Measurements from ENCODE around the gene ENDOV. TPM values are rescaled to one million over a fixed set of nuclear protein-coding genes. Genes with fewer than 3 reads are reported as not detected.
A peak's percentile ranks its signal among the peaks of the same experiment; 100 is the strongest.

Gene ENDOV
- polyA plus RNA-seq, 1 experiment, result 18.1 TPM

- CTCF ChIA-PET, result interaction anchor here (1.0 to 4.0 kb wide), 2 partner anchors 144 to 150 kb away, joined by 3 to 28 read pairs; no protein-coding TSS in a partner anchor
Measured at GRCh38 chr17:80424261-80424660, 9.3 kb downstream of the ENDOV start.

DNA sequence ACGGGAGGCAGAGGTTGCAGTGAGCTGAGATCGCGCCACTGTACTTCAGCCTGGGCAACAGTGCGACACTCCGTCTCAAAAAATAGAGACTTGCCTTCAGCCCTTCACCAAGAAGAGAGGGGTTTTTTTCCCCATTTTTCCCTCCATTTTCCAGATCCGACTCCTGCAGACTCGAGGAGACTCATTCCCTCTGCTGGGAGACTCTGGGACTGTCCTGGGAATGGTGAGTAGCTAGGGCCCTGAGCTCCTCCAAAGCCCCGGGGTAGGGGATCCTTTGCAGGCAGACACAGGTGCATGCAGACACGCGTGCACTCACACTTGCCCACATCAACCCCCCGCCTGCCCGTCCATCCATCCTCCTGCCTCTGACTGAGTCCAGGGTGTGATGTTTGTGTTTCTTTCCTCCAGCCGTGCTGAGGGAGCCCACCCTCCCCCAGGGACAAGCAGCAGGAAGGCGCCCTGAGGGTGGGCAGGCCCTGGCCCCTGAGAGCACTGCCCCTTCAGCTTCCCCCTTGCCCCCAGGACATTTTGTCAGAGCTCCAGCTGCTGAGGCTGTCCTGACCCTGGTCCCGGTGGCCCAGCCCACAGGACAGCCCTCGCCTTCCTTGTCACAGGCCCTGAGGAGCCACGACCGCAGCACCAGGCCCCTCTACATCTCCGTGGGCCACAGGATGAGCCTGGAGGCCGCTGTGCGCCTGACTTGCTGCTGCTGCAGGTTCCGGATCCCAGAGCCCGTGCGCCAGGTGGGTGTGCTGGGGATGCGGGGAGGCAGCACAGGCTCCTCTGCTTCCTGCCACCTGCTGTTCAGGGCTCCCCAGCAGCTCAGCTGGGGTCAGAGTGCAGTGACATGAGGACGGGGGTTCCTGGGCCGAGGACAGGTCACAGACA is 10.2 kb downstream of the ENDOV start:
- POLR2A ChIA-PET, result interaction anchor here (1.0 kb wide), 1 partner anchor 7 kb away, joined by 3 read pairs; no protein-coding TSS in a partner anchor
- DNase-seq (ENCODE audit: low read depth, low spot score), result no peak
- Histone ChIP-seq H3K9me3 (ENCODE audit: control insufficient read depth, insufficient read depth, low read length) (no peaks in the 10 kb centered on the region; the same call in 1 of the 2 replicates), H3K27me3 (ENCODE audit: control insufficient read depth, insufficient read depth, low read length) (no peaks in the 10 kb centered on the region), H3K27ac (ENCODE audit: low read depth, low read length) (no peak overlapping the region), H3K4me3 (ENCODE audit: low read depth, low read length) (no peak overlapping the region)
- no peak for TF ChIP-seq CTCF (IDR thresholded peaks at IDR 0.05; ENCODE audit: low read depth, low read length)
- CTCF ChIA-PET, result interaction anchor here (0.6 to 4.0 kb wide), 3 partner anchors 143 to 202 kb away, joined by 3 to 28 read pairs (median 3); no protein-coding TSS in a partner anchor

More at GRCh38 chr17:80424261-80424660, 9.3 kb downstream of the ENDOV start:
- no peak overlapping the region for H3K4me3 ChIP-seq (ENCODE audit: low read depth, low read length)
- TF ChIP-seq CTCF (IDR thresholded peaks at IDR 0.05; ENCODE audit: low read depth, low read length), result no peak
- no peak for DNase-seq (ENCODE audit: low read depth, low spot score)
- H3K9me3 ChIP-seq (ENCODE audit: control insufficient read depth, insufficient read depth, low read length), result no peaks in the 10 kb centered on the region; the same call in 1 of the 2 replicates
- H3K27me3 ChIP-seq (ENCODE audit: control insufficient read depth, insufficient read depth, low read length), result no peaks in the 10 kb centered on the region
- POLR2A ChIA-PET, result no interaction called here
- no peak overlapping the region for H3K27ac ChIP-seq (ENCODE audit: low read depth, low read length)

DNA sequence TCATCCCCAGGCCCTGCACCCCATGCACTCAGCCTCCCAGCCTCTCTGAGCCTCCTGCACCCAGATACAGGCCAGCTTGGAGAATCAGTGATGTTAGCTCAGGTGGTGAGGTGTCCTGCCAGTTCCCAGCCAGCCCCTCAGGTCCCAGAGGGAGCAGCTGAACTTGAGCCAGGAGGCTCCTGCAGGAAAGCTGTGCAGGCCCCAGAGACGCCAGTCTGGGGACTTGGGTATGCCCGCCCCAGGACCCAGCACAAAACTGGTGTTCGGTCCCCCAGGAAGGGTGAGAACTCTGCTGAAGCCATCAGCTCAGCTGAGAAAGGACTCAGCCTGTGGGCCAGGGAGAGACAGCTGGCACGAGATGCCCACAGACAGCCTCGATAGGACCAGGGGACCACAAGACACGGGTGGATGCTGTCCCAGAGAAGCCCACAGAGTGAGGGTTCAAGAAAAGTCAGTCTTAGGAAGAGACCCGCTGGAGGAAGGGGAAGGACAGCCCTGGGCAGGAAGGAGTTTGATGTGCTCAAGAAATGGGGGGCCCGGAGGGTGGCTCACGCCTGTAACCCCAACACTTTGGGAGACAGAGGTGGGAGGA is 11.0 kb downstream of the ENDOV start:
- DNase-seq (ENCODE audit: low read depth, low spot score), result no peak
- POLR2A ChIA-PET, result interaction anchor here (1.0 kb wide), 1 partner anchor 8 kb away, joined by 3 read pairs; no protein-coding TSS in a partner anchor
- Histone ChIP-seq H3K9me3 (ENCODE audit: control insufficient read depth, insufficient read depth, low read length) (no peaks in the 10 kb centered on the region; the same call in 1 of the 2 replicates), H3K4me3 (ENCODE audit: low read depth, low read length) (no peak overlapping the region), H3K27ac (ENCODE audit: low read depth, low read length) (no peak overlapping the region), H3K27me3 (ENCODE audit: control insufficient read depth, insufficient read depth, low read length) (no peaks in the 10 kb centered on the region)
- CTCF ChIA-PET, result interaction anchor here (4.0 kb wide), 1 partner anchor 149 kb away, joined by 28 read pairs; no protein-coding TSS in a partner anchor
- TF ChIP-seq CTCF (IDR thresholded peaks at IDR 0.05; ENCODE audit: low read depth, low read length), result no peak

DNA sequence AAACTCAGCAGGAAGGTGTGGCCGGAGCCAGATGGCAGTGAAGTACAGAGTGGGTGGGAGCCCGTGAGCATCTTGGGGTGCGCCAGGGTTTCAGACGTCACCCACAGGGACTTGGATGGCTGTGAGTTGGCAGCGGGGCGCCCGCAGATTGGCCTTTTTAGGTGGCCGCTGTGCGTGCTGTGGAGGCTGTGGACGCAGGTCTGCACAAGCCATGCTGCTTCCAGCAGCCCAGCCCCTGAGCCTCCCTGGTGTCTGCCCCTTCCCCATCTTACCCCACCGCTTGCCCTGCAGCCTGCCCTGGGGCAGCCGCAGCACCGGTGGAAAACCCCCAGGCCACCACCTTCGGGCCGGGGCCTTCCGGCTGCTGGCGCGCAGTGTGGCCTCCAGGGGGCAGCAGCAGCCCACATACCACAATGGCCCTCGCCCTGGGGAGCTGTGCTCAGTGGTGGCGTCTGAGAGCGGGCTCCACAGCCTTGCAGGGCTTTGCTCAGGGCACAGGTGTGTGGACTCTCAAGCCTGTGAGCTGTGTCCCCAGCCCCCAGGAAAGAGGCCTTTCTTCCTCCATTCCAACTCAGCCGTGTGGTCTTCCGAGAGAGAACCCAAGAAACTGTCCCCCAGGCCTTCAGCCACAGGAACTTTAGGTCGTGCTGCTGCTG is 11.8 kb downstream of the ENDOV start:
- ChIA-PET CTCF (interaction anchor here (0.6 to 4.0 kb wide), 21 partner anchors 10 to 557 kb away, joined by 3 to 28 read pairs (median 4); no protein-coding TSS in a partner anchor), POLR2A (no interaction called here)
- H3K27ac ChIP-seq (ENCODE audit: low read depth, low read length), result no peak overlapping the region
- no peaks in the 10 kb centered on the region for H3K27me3 ChIP-seq (ENCODE audit: control insufficient read depth, insufficient read depth, low read length)
- TF ChIP-seq CTCF (IDR thresholded peaks at IDR 0.05; ENCODE audit: low read depth, low read length), result peak; percentile 93
- DNase-seq (ENCODE audit: low read depth, low spot score), result peak; percentile 16
- no peak overlapping the region for H3K4me3 ChIP-seq (ENCODE audit: low read depth, low read length)
- H3K9me3 ChIP-seq (ENCODE audit: control insufficient read depth, insufficient read depth, low read length), result no peaks in the 10 kb centered on the region; the same call in 1 of the 2 replicates

Data from AG04450 (cell line).